GM19372 (cell line): ENCODE data around the gene UNC5A.

Experiments
- ATAC-seq: cut with Tn5 transposase; IDR thresholded peaks from one replicate; pipeline ENCODE4 v1.9.1; 2021; ENCODE audit warnings: mild to moderate bottlenecking, low read depth, moderate library complexity; ENCODE audit not compliant: unreplicated experiment

Gene UNC5A

DNA sequence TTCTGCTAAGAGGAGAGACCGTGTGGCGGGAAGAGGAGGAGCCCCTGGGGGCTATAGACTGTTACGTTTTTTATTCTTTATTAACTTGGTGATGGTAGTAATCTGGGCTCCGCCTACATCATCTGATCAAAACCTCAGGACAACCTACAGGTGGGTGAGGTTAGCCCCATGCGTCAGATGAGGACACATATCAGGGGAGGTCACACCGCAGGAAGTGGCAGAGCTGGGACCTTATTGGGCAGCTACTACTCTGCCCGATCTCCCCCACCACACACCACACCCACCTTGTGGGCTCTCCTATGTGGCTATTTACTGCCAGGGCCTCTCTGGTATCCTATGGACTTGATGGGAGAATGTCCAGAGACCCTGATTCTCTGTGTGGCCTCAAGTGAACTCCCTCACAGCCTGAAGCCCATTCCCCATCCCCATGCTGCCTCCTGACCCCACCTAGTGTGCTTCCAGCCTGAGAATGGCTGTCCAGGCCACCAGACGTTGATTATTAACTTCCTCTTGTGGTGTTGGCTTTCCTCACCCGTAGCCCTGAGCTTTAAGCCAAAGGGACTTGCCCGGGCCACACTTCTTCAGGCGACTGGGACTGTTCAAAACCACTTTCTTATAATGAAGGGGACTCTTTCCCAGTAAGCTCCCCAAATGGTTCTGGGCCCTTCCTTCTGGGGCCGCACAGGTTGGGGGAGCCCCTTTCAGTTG lies 8.2 kb downstream of the UNC5A start:
- peak; percentile 58 for ATAC-seq

DNA sequence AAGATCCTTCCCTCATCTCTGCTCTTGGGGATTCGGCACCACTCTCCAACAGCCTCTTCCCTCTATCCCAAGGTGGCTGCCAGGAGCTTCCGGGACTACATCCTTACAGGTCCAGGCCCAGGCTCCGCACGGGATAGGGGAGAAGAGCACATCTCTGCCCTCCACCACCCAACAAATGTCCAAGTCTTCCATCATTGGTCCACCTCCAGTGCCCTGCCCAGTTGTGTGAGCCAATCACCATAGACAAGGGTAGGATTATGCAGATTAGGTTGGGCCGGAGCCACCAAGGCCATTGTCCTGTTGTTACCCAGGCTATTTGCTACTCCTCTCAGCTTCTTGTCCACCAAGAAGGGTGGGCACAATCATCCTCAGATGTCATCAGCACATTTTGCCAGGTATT lies 9.1 kb downstream of the UNC5A start:
- ATAC-seq = no peak

- no peak for ATAC-seq
Observed at GRCh38 chr5:176820937-176821336, 10.6 kb downstream of the UNC5A start.

DNA sequence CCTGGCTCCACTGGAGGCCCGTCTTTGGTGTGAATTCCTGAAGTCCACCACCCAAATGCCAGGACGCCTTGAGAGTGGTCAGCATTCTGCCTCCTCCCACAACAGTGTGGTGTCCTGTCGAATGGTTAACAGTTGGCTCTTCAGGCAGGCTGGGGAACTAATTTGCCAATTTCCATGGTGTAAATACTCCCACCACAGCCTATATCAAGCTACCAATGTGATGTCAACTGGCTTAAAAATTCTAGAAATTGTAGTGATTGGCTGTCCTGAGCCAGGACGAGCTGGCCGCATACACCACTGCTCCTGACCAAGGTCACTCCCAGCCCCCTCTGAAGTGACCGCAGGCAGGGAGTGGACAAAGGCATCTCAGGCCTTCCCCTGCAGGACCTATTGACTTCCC lies 11.1 kb downstream of the UNC5A start:
- ATAC-seq = no peak

- no peak for ATAC-seq
Observed at GRCh38 chr5:176822041-176822792, 11.9 kb downstream of the UNC5A start.

DNA sequence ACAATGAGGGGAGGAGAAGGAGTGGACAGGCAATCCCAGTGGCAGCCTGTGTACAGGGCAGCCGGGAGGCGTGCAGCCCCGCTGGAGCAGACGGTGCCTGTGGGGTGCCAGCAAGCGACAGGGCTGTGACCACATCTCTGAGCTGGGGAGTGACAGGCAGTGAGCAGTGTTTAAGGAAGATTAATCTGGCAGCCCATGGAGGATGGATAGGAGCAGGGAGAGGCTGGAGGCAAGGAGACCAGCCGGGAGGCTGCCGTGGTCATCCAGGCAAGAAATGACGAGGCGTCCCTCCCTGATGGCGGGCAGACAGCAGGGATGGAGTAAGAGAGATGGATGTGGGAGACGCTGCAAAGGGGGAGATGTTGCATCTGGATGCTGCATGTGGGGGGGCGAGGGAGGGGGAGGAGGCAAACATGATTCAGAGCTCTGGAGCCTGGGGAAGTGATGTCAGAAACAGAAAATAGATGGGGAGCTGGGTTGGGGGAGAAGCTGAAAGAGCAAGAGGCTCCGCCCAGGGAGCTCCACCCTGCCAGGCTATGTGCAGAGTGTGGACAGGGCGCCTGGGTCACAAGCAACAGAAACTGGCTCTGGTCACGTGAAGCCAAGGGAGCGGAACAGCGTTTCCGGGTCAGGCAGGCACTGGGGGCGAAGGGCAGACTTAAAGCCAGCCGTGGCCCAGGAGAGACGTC lies 12.6 kb downstream of the UNC5A start:
- no peak for ATAC-seq

- ATAC-seq = no peak
Observed at GRCh38 chr5:176823869-176824412, 13.6 kb downstream of the UNC5A start.

- ATAC-seq = no peak
Observed at GRCh38 chr5:176824604-176825003, 14.2 kb downstream of the UNC5A start.

DNA sequence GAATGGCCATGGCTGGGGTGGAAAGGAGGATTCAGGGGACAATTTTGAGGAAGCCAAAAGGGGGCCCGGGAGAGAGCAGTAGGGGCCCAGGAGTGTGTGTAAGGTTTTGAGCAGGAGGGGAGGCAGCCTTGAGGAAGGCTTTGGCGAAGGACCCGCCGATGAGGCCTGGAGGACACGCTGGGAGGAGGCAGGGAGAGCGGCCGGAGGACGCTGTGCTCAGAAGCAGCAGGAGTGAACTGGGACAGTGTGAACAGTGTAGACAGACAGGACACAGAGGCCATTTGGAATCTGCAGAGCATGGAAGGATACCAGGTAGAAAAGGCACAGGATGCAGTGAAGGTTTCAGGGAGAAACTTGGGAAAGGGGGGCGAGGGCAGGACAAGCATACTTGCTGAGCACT lies 14.9 kb downstream of the UNC5A start:
- no peak for ATAC-seq

DNA sequence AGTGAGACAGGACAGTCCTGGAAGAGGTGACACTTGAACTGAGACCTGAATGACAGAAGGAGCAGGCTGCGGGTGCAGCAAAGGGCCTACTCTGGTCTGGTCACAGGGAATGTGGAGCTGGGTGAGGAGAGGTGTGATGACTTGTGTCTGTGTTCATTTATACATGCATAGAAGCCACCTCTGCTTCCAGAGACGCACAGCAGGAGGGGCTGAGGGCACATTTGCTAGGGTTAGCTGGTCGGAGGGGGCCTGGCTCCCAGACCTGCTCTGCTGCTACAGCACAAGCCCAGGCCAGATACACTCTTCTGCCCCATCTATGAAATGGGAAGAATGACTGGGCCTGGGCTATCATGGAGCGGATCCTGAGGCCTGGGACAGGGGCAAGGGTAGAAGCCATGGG lies 15.6 kb downstream of the UNC5A start:
- ATAC-seq = no peak

GRCh38 chr5:176827736-176828414 lies 17.5 kb downstream of the UNC5A start:
- no peak for ATAC-seq

DNA sequence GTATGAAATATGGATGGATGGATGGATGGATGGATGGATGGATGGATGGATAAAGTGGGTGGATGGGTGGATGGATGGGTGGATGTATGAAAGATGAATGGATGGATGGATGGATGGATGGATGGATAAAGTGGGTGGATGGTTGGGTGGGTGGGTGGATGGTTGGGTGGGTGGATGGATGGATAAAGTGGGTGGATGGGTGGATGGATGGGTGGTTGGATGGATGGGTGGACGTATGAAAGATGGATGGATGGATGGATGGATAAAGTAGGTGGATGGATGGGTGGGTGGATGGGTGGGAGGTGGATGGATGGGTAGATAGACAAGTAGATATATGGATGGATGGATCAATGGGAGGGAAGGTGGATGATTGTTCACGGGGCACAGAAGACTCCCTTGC lies 19.0 kb downstream of the UNC5A start:
- ATAC-seq = no peak

DNA sequence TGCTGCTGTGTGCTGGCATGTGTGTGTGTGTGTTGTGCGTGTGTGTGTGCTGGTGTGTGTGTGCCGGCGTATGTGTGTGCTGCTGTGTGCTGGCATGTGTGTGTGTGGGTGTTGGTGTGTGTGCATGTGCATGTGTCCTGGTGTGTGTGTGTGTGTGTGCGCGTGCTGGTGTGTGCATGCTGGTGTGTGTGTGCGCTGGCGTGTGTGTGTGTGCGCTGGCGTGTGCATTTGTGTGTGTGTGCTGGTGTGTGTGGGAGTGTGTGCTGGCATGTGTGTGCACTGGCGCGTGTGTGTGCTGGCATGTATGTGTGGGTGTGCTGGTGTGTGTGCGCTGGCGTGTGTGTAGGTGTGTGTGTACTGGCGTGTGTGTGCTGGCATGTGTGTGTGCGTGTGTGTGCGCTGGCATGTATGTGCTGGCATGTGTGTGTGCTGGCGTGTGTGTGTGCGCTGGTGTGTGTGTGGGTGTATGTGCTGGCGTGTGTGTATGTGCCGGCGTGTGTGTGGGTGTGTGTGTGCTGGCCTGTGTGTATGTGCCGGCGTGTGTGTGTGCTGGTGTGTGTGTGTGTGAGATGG lies 20.1 kb downstream of the UNC5A start:
- no peak for ATAC-seq

- ATAC-seq = no peak
Observed at GRCh38 chr5:176830995-176831423, 20.6 kb downstream of the UNC5A start.

GRCh38 chr5:176831425-176831824 lies 21.1 kb downstream of the UNC5A start:
- ATAC-seq = no peak

- no peak for ATAC-seq
Observed at GRCh38 chr5:176832162-176832561, 21.8 kb downstream of the UNC5A start.

DNA sequence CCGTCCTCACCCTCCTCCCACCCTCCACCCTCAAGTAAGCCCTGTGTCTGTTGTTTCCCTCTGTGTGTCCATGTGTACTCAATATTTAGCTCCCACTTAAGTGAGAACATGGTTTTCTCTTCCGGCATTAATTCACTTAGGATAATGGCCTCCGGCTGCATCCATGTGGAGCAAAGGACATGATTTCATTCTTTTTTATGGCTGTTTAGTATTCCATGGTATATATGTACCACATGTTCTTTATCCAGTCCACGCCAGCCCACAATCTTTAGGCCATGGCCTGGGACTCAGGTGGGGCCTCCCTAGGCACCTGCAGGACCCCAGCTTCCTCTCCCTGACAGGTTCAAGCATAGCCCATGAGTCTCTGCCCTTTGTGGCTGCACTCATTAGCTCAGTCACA lies 22.9 kb downstream of the UNC5A start:
- no peak for ATAC-seq

DNA sequence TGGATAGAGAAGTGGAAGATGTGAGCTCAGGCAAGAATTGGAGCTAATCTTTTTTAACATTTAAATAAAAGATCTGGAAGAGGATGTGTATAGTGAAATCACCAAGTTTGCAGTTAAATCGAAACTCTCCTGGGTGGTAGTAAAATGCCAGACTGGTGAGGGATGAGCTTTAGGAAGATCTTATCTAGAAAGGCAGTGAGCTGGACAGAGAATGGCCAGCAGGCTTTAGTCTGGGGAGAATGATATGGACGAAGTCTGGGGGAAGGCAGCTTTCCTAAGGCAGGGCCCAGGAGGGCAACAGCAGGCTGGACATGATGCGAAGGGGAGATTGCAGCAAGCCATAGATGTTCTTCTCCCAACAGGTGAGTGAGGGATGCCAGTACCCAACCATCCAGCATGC lies 25.6 kb downstream of the UNC5A start:
- no peak for ATAC-seq

DNA sequence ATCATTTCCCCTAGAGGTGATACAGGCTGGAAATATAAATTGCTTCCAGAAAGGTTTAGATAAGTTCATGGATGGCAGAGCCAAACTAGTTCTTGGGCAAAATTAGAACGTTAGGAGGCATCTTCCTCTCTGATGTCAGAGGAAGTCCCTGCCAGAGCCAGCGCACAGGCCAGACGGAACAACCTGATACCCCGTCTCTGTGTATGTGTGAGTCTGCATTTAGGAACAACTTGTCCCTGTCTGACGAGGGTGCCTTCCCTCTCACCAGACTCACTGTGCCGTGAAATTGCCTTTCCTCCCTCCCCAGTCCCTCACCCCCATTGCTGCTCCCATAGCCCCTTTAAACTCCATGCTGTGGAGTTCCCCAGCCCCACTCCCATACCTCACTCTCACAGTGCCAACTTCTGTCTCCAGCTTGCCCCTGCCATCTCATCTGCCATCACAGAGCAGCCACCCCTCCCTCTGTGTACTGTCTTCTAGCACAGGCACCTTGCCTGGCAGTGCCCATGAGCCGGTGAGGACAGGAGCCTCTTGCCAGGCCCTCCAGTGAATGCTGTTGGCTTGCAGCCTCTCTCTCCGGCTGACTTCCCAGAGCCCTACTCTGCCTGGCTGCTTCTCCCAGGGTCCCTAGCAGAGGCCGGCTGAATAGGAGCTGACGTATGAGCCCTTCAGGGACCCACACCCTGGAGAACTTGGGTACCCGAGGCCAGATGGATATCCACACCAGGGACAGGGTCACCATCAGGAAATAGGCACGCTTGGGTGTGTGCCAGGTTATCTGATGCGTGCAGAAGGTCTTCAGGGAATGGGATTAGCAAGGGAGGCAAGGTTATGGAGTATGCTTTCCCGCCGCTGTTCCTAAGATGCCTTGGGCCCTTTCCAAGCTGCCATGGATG lies 26.7 kb downstream of the UNC5A start:
- no peak for ATAC-seq
